Neural crest cell (in vitro differentiated cells): ENCODE results near the gene TK1. TPM values are rescaled to one million over a fixed set of nuclear protein-coding genes. Genes with fewer than 3 reads are reported as not detected.

Experiments
- DNase-seq: peaks from one replicate; pipeline ENCODE4 v3.0.0; 2021; ENCODE audit warnings: low read depth, mixed read lengths, low spot score
- H3K27ac Mint-ChIP-seq: one replicate; pipeline ENCODE4 v1.8.0; 2021; ENCODE audit warnings: mild to moderate bottlenecking, mixed read lengths; ENCODE audit not compliant: unreplicated experiment
- H3K27me3 Mint-ChIP-seq: 2 replicates; pipeline ENCODE4 v1.8.0; 2021; ENCODE audit warnings: low read depth, mild to moderate bottlenecking, mixed read lengths
- H3K36me3 Mint-ChIP-seq: 2 replicates; pipeline ENCODE4 v1.8.0; 2021; ENCODE audit warnings: low read depth, mild to moderate bottlenecking, mixed read lengths
- H3K4me1 Mint-ChIP-seq: 2 replicates; pipeline ENCODE4 v1.8.0; 2021; ENCODE audit warnings: mixed read lengths
- H3K4me3 Mint-ChIP-seq: one replicate; pipeline ENCODE4 v1.8.0; 2021; ENCODE audit warnings: mild to moderate bottlenecking, mixed read lengths
- H3K9me3 Mint-ChIP-seq: 2 replicates; pipeline ENCODE4 v1.8.0; 2021; ENCODE audit warnings: mixed read lengths
- total RNA-seq: library from RNA; stranded (reverse); gene quantifications from 2 replicates; pipeline ENCODE4 v1.2.1, GENCODE V29; 2021
- TF ChIP-seq, protein P1 (sequence below): fragments of 200-600 bp; sonication (generic); conservative IDR thresholded peaks from 2 replicates; pipeline ENCODE4 v1.5.0; 2021; ENCODE audit warnings: antibody characterized with exemption, mild to moderate bottlenecking

TK1 gene
- total RNA-seq, 1 donor from 2014 or later = 53.9 TPM

DNA sequence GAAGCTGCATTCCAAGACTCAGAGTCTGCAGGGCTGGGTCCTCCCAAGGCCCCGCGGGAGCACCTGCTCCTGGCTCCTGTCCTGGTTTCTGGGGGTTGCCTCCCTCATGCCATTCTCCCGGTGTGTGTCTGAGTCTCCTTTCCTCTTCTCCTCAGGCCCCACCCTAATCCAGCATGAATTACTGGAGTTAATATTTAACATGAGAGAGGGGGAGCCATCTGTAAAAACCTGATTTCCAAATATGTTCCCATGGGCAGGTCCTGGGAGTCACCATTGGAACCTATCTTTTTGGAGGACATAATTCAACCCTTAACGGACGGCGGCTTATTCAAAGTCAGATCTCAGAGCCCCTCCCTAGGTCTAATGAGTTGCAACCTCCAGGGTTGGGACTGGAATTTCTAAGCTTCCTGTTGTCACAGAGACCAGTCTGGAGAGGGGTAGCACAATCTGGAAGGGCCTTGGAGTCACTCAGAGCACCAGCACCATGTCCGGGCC lies 35.3 kb downstream of the TK1 start:
- DNase-seq = no peak
- no peak overlapping the region for H3K27ac Mint-ChIP-seq
- H3K36me3 Mint-ChIP-seq = no peaks in the 10 kb centered on the region
- H3K27me3 Mint-ChIP-seq = no peaks in the 10 kb centered on the region
- H3K4me1 Mint-ChIP-seq = peaks cover 15% of the 10 kb centered on the region
- H3K4me3 Mint-ChIP-seq = no peak overlapping the region
- TF ChIP-seq, protein P1, sequence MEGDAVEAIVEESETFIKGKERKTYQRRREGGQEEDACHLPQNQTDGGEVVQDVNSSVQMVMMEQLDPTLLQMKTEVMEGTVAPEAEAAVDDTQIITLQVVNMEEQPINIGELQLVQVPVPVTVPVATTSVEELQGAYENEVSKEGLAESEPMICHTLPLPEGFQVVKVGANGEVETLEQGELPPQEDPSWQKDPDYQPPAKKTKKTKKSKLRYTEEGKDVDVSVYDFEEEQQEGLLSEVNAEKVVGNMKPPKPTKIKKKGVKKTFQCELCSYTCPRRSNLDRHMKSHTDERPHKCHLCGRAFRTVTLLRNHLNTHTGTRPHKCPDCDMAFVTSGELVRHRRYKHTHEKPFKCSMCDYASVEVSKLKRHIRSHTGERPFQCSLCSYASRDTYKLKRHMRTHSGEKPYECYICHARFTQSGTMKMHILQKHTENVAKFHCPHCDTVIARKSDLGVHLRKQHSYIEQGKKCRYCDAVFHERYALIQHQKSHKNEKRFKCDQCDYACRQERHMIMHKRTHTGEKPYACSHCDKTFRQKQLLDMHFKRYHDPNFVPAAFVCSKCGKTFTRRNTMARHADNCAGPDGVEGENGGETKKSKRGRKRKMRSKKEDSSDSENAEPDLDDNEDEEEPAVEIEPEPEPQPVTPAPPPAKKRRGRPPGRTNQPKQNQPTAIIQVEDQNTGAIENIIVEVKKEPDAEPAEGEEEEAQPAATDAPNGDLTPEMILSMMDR = no peak
- H3K9me3 Mint-ChIP-seq = no peaks in the 10 kb centered on the region

DNA sequence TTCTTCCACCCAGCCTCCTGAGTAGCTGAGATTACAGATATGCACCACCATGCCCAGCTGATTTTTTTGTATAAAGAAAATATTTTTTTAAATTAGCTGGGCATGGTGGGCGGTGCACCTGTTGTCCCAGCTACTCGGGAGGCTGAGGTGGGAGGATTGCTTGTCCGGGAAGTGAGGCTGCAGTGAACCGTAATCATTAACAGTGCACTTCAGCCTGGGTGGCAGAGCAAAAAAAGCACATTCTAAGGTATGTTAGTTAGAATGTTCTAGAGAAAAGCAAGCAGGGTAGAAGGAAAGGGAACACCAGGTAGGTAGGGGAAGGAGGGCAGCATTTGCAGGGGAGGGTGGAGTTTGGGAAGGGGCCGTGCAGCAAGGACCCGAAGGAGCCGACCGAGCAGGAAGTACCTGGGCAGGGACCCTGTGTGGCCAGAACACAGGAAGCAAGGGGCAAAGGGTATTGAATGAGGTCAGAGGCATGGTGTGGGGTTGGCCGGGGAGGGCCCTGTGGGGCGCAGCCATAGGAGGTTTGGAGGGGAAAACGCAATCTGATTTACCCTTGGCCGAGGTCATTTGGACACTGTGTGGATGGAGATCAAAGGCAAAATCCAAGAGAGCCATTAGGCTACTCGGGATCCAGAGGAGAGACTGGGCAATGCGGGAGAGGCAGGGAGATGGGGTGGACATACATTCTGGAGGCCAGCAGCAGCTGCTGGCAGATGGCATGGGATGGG lies 38.4 kb downstream of the TK1 start:
- no peak overlapping the region for H3K4me3 Mint-ChIP-seq
- no peaks in the 10 kb centered on the region for H3K36me3 Mint-ChIP-seq
- peaks cover 12% of the 10 kb centered on the region for H3K4me1 Mint-ChIP-seq
- no peak for DNase-seq
- H3K27ac Mint-ChIP-seq = no peak overlapping the region
- H3K27me3 Mint-ChIP-seq = no peaks in the 10 kb centered on the region
- TF ChIP-seq, protein P1 = no peak
- no peaks in the 10 kb centered on the region for H3K9me3 Mint-ChIP-seq

DNA sequence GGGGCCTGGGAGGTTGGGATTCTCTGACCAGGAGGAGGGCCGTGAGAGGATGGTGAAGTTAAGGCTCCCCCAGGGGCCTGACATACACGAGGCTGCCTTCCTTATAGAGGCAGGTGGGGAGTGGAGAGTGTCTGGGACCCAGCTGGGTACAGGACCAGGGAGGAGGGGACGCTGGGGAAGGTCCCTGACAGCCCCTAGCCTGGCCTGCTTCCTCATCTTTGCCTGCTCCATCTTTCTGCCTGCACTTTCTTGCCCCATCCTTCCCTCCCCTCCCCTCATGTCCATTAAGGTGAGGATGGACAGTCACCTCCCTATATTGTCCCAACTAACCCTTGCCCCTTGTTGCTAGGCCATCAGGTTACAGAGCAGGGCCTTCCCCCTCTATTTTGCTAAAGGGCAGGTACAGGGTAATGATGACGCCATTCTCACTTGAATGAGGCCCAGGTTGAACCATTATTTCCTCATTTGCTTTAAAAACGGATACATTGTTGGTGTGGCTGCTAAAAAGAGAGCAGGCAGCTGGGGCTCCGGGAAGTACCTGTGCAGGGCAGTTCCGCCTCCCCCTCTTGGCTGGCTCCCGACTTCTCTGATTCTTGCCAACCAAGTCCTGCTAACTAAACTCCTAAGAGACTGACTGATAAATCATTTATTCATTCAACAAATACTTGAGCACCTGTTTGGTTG lies 39.4 kb downstream of the TK1 start:
- Mint-ChIP-seq H3K4me1 (peaks cover 12% of the 10 kb centered on the region), H3K27me3 (no peaks in the 10 kb centered on the region), H3K4me3 (no peak overlapping the region), H3K9me3 (no peaks in the 10 kb centered on the region), H3K27ac (no peak overlapping the region), H3K36me3 (no peaks in the 10 kb centered on the region)
- TF ChIP-seq, protein P1 = no peak
- DNase-seq = no peak

DNA sequence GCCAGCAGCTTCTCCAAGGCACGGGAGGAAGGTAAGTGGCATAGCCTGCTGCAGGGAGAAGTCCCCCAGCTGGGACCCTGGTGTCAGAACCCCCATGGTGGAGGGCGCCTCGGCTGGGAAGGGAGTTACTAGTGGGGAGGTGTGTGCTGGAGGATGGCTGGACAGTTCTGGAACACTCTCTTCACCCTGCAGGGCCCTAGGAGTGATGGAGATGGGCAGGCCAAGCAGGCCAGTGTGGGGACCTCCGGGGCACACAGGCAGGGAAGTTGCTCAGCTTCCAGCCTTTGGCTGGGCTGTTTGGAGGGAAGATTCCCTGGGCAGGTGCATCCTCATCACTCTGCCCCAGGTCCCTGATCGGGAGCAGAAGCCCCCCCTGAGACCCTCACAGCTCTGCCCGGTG lies 40.0 kb downstream of the TK1 start:
- H3K27ac Mint-ChIP-seq = no peak overlapping the region
- no peaks in the 10 kb centered on the region for H3K27me3 Mint-ChIP-seq
- no peak for DNase-seq
- H3K4me1 Mint-ChIP-seq = peaks cover 12% of the 10 kb centered on the region
- H3K9me3 Mint-ChIP-seq = no peaks in the 10 kb centered on the region
- TF ChIP-seq, protein P1 = no peak
- H3K36me3 Mint-ChIP-seq = no peaks in the 10 kb centered on the region
- H3K4me3 Mint-ChIP-seq = no peak overlapping the region

DNA sequence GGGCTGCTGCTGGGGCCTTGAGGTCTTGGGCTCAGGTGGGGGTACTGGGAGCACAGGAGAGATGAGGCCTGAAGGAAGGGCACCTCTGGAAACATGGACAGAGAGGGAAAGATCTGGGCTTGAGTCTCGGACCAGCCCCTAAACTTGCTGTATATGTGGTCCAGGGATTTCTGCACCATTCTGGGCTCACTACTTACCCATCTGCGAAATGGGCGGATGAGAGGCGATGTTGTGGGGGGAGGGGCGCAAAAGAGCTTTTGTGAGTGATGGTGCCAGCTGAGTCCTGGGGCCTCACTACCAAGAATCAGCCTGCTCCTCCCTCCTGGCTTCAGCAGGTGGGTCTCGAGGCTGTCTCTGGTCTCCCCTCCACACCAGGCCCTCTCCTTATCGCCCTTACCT lies 40.4 kb downstream of the TK1 start:
- H3K36me3 Mint-ChIP-seq = no peaks in the 10 kb centered on the region
- TF ChIP-seq, protein P1 = no peak
- peaks cover 12% of the 10 kb centered on the region for H3K4me1 Mint-ChIP-seq
- no peak overlapping the region for H3K4me3 Mint-ChIP-seq
- H3K27ac Mint-ChIP-seq = no peak overlapping the region
- DNase-seq = no peak
- H3K27me3 Mint-ChIP-seq = no peaks in the 10 kb centered on the region
- no peaks in the 10 kb centered on the region for H3K9me3 Mint-ChIP-seq
